K562 (cell line): Measurements from ENCODE around the gene MYBPC3. TPM values are rescaled to one million over a fixed set of nuclear protein-coding genes. Genes with fewer than 3 reads are reported as not detected.

Source experiments
- ESRRA ChIP-seq: fragments of 450-650 bp; IDR thresholded peaks from 2 replicates; pipeline ENCODE4 v1.6.1; 2014; ENCODE audit warnings: low read depth, mild to moderate bottlenecking, moderate library complexity, borderline replicate concordance
- FOXJ2 ChIP-seq: fragments of 200-800 bp; sonication (Bioruptor generic); IDR thresholded peaks from 2 replicates; pipeline ENCODE4 v1.6.1; 2016; ENCODE audit warnings: missing genetic modification characterization, missing compliant biosample characterization
- MCM2 ChIP-seq: fragments of 450-650 bp; IDR thresholded peaks from 2 replicates; pipeline ENCODE4 v1.6.1; 2017; ENCODE audit warnings: low read depth, mild to moderate bottlenecking
- NFIC ChIP-seq: fragments of 450-650 bp; IDR thresholded peaks from 2 replicates; pipeline ENCODE4 v1.6.1; 2017; ENCODE audit warnings: mild to moderate bottlenecking, inconsistent platforms
- NR2C2 ChIP-seq, 2 experiments: fragments of 200-800 bp in 1 of 2; sonication (Bioruptor generic) in 1 of 2; sonication (generic) in 1 of 2; formaldehyde crosslinking in 1 of 2; IDR thresholded peaks; 2 replicates each; pipeline versions ENCODE4 v1.6.1 to v1.8.0; 2016 to 2022; ENCODE audit warnings: mild to moderate bottlenecking in 1 of 2, missing compliant biosample characterization in 1 of 2, missing genetic modification characterization in 1 of 2, missing genetic modification reagents in 1 of 2
- SMARCB1 ChIP-seq: IDR thresholded peaks from 2 replicates; pipeline ENCODE4 v1.6.1; 2011; ENCODE audit warnings: improper control_type of control experiment, low read depth; ENCODE audit not compliant: insufficient read length
- ZBTB17 ChIP-seq: fragments of 450-650 bp; formaldehyde crosslinking; IDR thresholded peaks from 2 replicates; pipeline ENCODE4 v1.4.0; 2020; ENCODE audit warnings: mild to moderate bottlenecking
- ZFP36 ChIP-seq: fragments of 150-350 bp; IDR thresholded peaks from 2 replicates; pipeline ENCODE4 v1.6.1; 2018; ENCODE audit warnings: low read length, low read depth; ENCODE audit not compliant: partially characterized antibody
- ZNF282 ChIP-seq: sonication (generic); formaldehyde crosslinking; IDR thresholded peaks from 2 replicates; pipeline ENCODE4 v1.8.1; 2023; ENCODE audit warnings: missing genetic modification reagents
- polyA plus RNA-seq, 8 experiments: library from polyadenylated mRNA; depleted of rRNA in 4 of 8; stranded (reverse) in 5 of 8; unstranded in 3 of 8; fragments of >200 nt; fragmentation: Nextera tagmentation in 2 of 8; fragmentation: Illumina TruSeq in 1 of 8; extraction: Ambion mirVana in 2 of 8; extraction: Trizol in 1 of 8; gene quantifications; 2 replicates each; pipeline versions ENCODE4 v1.2.1 to v1.2.3, GENCODE V29; 2011 to 2014; ENCODE audit warnings: inconsistent platforms in 1 of 8, missing spikeins in 1 of 8
- total RNA-seq, 7 experiments: library from RNA; depleted of rRNA in 6 of 7; stranded (reverse); fragments of >200 nt in 6 of 7; fragmentation: Illumina TruSeq in 2 of 7; extraction: Trizol in 2 of 7; gene quantifications; 2 replicates each; pipeline versions ENCODE4 v1.2.1 to v1.2.3, GENCODE V29; 2011 to 2021; ENCODE audit warnings: low replicate concordance in 1 of 7
- TF ChIP-seq, protein P1 (sequence below): sonication (generic); formaldehyde crosslinking; IDR thresholded peaks from 2 replicates; pipeline ENCODE4 v1.8.0; 2023; ENCODE audit warnings: missing genetic modification reagents, mild to moderate bottlenecking, borderline replicate concordance
- TF ChIP-seq, protein P2 (sequence below): fragments of 450-650 bp; formaldehyde crosslinking; conservative IDR thresholded peaks from 2 replicates; pipeline ENCODE4 v1.4.0; 2022; ENCODE audit warnings: mild to moderate bottlenecking, missing genetic modification characterization
- TF ChIP-seq, protein P3 (sequence below): sonication (generic); formaldehyde crosslinking; IDR thresholded peaks from 2 replicates; pipeline ENCODE4 v1.8.1; 2023; ENCODE audit warnings: mild to moderate bottlenecking, missing genetic modification reagents, moderate library complexity

The MYBPC3 gene
- total and polyA plus RNA-seq, 9 of the 15 experiments (the other 6 are each of a cell fraction or from before 2014, with no cell fraction given) = 0.01 TPM; not detected in 8

DNA sequence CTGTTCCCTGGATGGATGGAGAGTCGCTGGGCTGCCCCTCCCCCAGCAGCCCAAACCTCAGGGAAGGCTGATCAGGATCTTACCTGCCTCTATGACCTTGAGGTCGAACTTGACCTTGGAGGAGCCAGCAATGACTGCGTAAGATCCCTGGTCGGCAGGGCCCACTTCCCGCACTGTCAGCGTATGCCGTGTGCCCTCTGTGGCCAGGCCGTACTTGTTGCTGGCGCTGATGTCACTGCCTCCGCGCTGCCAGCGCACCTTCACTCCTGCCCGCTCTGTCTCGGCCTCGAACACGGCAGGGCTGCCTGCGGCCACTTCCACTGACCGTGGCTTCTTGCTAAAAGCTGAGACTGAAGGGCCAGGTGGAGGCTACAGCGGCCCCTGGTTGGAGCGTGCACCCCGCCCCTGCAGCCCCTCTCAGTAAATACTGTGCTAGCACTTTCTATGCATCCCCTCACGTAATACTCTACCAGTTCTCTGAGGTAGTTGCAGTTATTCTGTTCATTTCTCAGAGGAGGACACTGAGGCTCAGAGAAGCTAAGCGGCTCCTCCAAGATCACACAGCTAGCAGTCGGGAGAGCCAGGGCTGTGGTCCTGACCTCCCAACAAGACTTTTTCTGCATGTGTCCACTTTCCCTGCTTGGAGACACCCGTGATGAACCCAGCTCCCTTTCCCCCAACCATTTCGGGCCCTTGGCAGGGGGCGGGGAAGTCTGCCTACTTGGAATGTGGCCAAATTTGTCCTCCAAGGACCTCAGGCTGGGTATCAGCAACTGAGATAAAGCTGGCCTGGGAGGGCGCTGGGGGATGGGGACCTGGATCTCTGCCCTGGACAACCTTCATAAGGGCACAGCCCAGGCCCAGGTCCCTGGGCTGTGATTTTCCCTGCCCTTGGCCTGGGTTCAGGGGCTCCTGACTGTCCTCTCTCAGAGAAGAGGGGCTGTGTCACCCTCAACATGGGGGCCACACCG lies 1.1 kb downstream of the MYBPC3 start (continued):
- TF ChIP-seq, protein P1, sequence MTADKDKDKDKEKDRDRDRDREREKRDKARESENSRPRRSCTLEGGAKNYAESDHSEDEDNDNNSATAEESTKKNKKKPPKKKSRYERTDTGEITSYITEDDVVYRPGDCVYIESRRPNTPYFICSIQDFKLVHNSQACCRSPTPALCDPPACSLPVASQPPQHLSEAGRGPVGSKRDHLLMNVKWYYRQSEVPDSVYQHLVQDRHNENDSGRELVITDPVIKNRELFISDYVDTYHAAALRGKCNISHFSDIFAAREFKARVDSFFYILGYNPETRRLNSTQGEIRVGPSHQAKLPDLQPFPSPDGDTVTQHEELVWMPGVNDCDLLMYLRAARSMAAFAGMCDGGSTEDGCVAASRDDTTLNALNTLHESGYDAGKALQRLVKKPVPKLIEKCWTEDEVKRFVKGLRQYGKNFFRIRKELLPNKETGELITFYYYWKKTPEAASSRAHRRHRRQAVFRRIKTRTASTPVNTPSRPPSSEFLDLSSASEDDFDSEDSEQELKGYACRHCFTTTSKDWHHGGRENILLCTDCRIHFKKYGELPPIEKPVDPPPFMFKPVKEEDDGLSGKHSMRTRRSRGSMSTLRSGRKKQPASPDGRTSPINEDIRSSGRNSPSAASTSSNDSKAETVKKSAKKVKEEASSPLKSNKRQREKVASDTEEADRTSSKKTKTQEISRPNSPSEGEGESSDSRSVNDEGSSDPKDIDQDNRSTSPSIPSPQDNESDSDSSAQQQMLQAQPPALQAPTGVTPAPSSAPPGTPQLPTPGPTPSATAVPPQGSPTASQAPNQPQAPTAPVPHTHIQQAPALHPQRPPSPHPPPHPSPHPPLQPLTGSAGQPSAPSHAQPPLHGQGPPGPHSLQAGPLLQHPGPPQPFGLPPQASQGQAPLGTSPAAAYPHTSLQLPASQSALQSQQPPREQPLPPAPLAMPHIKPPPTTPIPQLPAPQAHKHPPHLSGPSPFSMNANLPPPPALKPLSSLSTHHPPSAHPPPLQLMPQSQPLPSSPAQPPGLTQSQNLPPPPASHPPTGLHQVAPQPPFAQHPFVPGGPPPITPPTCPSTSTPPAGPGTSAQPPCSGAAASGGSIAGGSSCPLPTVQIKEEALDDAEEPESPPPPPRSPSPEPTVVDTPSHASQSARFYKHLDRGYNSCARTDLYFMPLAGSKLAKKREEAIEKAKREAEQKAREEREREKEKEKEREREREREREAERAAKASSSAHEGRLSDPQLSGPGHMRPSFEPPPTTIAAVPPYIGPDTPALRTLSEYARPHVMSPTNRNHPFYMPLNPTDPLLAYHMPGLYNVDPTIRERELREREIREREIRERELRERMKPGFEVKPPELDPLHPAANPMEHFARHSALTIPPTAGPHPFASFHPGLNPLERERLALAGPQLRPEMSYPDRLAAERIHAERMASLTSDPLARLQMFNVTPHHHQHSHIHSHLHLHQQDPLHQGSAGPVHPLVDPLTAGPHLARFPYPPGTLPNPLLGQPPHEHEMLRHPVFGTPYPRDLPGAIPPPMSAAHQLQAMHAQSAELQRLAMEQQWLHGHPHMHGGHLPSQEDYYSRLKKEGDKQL = no peak
- TF ChIP-seq, protein P2, sequence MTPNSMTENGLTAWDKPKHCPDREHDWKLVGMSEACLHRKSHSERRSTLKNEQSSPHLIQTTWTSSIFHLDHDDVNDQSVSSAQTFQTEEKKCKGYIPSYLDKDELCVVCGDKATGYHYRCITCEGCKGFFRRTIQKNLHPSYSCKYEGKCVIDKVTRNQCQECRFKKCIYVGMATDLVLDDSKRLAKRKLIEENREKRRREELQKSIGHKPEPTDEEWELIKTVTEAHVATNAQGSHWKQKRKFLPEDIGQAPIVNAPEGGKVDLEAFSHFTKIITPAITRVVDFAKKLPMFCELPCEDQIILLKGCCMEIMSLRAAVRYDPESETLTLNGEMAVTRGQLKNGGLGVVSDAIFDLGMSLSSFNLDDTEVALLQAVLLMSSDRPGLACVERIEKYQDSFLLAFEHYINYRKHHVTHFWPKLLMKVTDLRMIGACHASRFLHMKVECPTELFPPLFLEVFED (CRISPR knock-in tag) = no peak
- TF ChIP-seq NR2C2 (CRISPR knock-in tag; IDR thresholded peaks at IDR 0.05) = no peak
- no peak for TF ChIP-seq NR2C2 (tag; IDR thresholded peaks at IDR 0.05)
- TF ChIP-seq, protein P3, sequence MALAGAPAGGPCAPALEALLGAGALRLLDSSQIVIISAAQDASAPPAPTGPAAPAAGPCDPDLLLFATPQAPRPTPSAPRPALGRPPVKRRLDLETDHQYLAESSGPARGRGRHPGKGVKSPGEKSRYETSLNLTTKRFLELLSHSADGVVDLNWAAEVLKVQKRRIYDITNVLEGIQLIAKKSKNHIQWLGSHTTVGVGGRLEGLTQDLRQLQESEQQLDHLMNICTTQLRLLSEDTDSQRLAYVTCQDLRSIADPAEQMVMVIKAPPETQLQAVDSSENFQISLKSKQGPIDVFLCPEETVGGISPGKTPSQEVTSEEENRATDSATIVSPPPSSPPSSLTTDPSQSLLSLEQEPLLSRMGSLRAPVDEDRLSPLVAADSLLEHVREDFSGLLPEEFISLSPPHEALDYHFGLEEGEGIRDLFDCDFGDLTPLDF (CRISPR knock-in tag) = no peak
- no peak for TF ChIP-seq MCM2
- TF ChIP-seq SMARCB1 = no peak
- TF ChIP-seq FOXJ2 (tag) = no peak
- TF ChIP-seq ZBTB17 (CRISPR knock-in tag) = no peak
- peak; percentile 74 for TF ChIP-seq ESRRA
- TF ChIP-seq ZFP36 = peak; percentile 76
- peak; percentile 89 for TF ChIP-seq NFIC
- TF ChIP-seq ZNF282 (CRISPR knock-in tag) = no peak
